Stimulated activated CD8-positive, alpha-beta memory T cell treated with anti-CD3 and anti-CD28 coated beads, Interleukin-2, amount 100 ng/mL, for 1 hour (primary cell): ENCODE data around the gene DLK1.

Source experiments
- DNase-seq, 2 donors: peaks; one replicate each; pipeline ENCODE4 v3.0.0-alpha.2; 2020; ENCODE audit warnings: low read depth in 2 of 2

The DLK1 gene

DNA sequence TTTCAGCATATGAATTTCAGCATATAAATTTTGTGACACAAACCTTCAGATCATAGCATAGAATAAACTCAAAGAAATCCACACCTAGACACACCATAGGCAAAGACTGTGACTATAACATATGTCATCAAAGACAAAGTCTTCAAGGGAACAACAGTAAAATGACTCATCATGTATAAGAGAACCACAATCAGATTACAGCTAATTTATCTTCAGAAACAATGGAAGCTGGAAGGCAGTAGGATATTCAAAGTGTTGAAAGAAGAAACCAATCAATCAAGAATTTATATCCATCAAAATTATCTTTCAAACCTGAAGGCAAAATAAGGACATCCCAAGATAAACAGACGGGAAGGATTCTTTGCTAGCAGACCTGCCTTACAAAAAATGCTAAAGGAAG lies 29.0 kb downstream of the DLK1 start:
- DNase-seq, result no peak

DNA sequence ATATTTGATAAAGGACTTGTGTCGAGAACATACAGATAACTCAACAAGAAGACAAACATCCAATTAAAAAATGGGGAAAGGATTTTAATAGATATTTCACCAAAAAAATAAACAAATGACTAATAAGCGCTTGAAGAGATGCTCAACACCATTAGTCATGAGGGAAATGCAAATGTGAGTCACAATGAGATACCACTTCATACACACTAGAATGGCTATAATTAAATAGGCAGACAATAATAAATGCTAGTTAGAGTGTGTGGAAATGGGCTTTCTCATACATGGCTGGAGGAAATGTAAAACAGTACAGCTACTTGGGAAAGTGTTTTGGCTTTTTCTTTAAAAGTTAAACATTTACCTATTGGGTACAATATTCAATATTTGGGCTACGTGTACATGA lies 34.8 kb downstream of the DLK1 start:
- no peak for DNase-seq

DNA sequence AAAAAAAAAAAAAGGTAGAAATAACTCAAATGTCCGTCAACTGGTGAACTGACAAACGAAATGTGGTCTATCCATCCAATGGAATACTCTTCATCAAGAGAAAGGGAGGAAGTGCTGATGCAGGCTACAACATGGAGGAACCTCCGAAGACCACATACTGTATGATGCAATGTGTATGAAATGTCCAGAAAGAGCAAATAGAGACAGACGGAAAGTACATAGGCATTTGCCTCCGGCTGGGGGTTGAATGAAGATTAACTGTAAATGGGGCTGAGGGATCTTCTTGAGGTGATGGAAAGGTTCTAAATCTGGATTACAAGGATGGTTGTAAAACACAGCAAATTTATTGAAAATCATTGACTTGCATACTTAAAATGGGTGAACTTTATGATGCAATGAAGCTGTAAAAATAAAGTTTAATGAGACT lies 35.4 kb downstream of the DLK1 start:
- DNase-seq, result no peak

- DNase-seq, result no peak
These were observed 36.2 kb downstream of the DLK1 start for GRCh38 chr14:100762901-100763300.

- DNase-seq, result no peak
These were observed 37.9 kb downstream of the DLK1 start for GRCh38 chr14:100764471-100765115.

DNA sequence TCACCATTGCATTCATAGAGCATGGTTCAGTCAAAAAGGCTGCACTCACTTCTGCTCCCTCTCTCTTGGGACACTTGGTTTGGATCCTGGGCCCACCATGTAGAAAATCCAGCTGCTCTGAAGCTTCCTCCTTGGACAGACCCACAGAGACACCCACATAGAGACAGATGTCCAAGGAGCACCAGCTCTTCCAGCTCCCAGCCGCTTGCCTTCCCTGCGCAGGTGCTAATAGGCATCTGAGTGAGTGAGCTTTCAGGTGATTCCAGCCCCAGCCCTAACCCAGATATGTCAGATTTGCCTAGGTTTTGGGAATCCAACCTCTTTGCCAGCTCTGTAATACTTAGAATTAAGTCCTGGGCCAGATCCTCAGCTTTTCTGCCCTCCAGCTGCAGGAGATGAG lies 38.6 kb downstream of the DLK1 start:
- no peak for DNase-seq

DNA sequence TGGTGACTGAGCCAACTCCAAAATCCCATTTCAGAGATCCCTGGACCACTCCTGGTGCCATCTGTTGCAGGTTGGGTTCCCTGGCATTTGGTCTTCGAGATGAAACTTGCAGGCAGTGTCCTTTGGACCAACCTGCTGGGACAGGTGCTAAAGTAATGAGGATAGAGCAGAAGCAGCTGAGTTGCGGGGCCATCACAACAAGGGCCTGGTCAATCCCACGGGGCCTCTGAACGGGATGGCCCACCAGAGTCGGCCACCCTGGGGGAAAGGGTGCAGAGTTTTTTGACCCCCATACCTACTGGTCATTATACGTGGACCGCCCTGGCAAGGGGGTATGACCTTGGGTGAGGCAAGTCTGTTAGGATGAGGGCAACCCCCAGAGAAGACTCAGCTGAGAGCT lies 39.3 kb downstream of the DLK1 start:
- DNase-seq, result no peak

- no peak for DNase-seq
These were observed 40.5 kb downstream of the DLK1 start for GRCh38 chr14:100767003-100767787.

DNA sequence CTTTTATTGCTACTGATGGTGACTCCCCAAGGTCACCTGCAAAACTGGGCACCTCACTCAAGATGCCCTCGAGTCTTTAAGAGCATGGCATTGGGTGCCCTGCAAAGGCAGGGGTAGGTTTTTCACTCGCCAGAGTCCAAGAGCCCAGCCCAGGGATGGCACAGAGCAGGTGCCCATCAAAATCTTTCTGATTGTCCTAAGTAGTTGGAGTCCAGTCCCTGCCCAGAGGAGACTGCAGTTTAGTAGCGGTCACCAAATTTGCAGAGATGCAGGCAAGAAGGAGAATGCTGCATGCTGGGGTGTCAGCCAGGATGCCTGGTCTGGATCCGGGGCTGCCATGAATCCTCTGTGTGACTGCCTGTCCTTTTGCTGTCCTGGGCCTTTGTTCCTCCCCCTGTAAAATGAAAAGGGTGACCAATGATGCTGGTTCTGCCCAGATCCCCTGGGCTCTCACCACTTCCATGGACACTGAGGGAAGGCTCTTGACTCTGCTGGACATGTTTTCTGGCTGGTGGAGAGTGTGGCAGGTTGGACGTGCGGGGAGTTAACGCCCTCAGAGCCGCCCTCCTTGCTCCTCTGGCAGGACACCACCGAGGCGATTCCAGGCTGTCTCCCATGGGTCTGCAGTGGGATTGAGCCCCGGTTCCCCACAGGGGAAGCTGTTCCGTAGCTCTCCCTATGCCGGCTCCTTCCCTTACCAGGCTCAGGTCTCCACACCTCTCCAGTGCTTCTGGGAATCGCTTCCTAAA lies 41.3 kb downstream of the DLK1 start:
- DNase-seq, result no peak

GRCh38 chr14:100769035-100769939 lies 42.6 kb downstream of the DLK1 start:
- no peak for DNase-seq

- DNase-seq, result no peak
These were observed 43.4 kb downstream of the DLK1 start for GRCh38 chr14:100770046-100770445.

GRCh38 chr14:100770605-100771120 lies 44.0 kb downstream of the DLK1 start:
- DNase-seq, result no peak

DNA sequence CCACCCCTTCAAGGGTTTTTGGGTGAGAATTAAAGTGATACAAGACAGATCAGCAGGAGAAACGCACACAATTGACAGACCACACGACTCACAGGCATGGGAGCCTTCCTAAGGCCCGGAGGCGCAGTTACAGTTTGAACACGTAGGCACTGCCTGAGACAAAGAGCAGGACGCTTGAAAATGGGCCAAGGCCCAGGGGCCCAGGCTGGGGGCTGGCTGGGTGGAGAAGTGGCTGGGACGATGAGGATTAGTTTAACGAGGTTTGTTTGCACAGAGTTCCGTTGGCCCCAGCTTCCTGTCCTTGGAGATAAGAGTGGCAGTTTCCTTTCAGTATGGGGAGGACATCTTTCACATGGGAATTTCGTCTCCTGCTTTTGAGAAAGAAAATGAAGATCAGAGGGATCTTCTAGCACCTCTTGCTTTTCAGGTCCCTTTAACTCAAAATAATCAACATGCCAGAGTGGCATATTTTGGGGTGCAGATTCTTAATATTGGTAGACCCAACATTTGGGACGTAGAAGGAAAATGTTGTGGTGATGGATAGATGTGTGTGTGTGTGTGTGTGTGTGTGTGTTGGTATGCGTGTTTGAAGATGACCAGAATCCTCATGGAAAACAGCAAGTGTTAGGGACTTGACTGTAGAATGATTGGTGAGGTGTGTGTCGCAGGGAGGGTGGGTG lies 44.6 kb downstream of the DLK1 start:
- DNase-seq, result no peak

DNA sequence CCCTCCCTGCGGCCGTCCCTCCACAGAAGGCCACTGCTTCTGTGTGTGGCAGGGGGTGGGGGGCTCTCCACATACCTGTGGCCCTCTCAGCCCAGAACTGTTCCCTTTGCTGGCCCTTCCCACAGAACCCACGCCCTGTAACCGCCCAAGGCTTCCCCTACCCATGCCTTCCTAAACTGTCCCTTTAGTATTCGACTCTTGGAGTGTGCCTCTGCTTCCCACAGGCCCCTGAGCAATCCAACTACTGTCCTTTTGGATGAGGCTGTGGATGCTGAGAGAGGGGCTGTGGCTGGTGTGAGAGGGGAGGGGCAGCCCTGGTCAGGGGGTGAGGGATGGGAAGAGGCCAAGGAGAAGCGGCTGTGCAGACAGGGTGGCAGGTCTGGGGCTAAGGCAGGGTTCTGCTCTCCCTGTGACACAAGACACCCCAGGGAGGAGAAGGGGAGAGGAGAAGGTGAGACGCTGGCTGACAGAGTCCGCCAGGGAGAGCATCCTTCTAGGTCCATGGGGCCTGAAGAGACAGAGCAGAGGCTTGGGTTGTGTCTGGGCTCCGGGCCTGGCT lies 46.0 kb downstream of the DLK1 start:
- DNase-seq, result no peak

- DNase-seq, result no peak
These were observed 46.9 kb downstream of the DLK1 start for GRCh38 chr14:100773331-100774163.

- no peak for DNase-seq
These were observed 47.5 kb downstream of the DLK1 start for GRCh38 chr14:100774164-100774537.

GRCh38 chr14:100775351-100775830 lies 48.7 kb downstream of the DLK1 start:
- DNase-seq, result no peak

GRCh38 chr14:100775831-100776591 lies 49.3 kb downstream of the DLK1 start:
- DNase-seq, result no peak
